GM12878 (cell line): Measurements from ENCODE around the gene TMED10. TPM values are rescaled to one million over a fixed set of nuclear protein-coding genes. Genes with fewer than 3 reads are reported as not detected.

ENCODE experiments used
- ATAC-seq: fragments of 200-7000 bp; cut with Tn5 transposase; 3 replicates; pipeline ENCODE4 v1.9.1; 2020; ENCODE audit warnings: mild to moderate bottlenecking, moderate library complexity
- BruUV-seq: library from RNA; stranded (reverse); fragments of 400-500 nt; replicated peaks from 2 replicates; lab custom pipeline; 2021; lab: Mats Ljungman, UMichigan
- CTCF ChIA-PET: fragments of 300-600 bp; sonication (Branson Sonifier 250); formaldehyde crosslinking; extraction: SDS; loops from one replicate; lab custom pipeline; 2021; ENCODE audit warnings: inconsistent platforms; lab: Yijun Ruan, JAX
- POLR2A ChIA-PET: fragments of 350-600 bp; formaldehyde crosslinking; extraction: SDS; loops from one replicate; lab custom pipeline; 2021; ENCODE audit warnings: inconsistent platforms; lab: Charles Lee
- RAD21 ChIA-PET: fragments of 300-600 bp; sonication (Branson Sonifier 250); formaldehyde crosslinking; loops from one replicate; lab custom pipeline; 2023; ENCODE audit warnings: antibody characterized with exemption; ENCODE audit not compliant: unreplicated experiment; lab: Charles Lee
- SMC1A ChIA-PET: fragments of 300-600 bp; sonication (Branson Sonifier 250); formaldehyde crosslinking; loops from one replicate; lab custom pipeline; 2023; ENCODE audit not compliant: unreplicated experiment, uncharacterized antibody; lab: Charles Lee
- DNase-seq: peaks from one replicate; pipeline ENCODE4 v3.0.0-alpha.2; 2011; ENCODE audit warnings: low read depth, low spot score
- FAIRE-seq: peaks from 3 replicates; lab custom pipeline; 2011; peaks lifted over from hg19 to GRCh38; lab: Jason Lieb, UNC
- H2AFZ ChIP-seq: 2 replicates; pipeline ENCODE4 v1.6.0; 2011; ENCODE audit warnings: low read depth, low read length, control low read depth; ENCODE audit not compliant: control insufficient read depth
- H3K27ac ChIP-seq: 2 replicates; pipeline ENCODE4 v1.5.1; 2011; ENCODE audit warnings: control low read depth; ENCODE audit not compliant: control insufficient read depth, insufficient read depth
- H3K27me3 ChIP-seq, 2 experiments: replicated peaks in 1 of 2; 2 replicates each; pipeline versions ENCODE4 v1.6.0 to v1.6.1; 2011; ENCODE audit warnings: low read length in 1 of 2; ENCODE audit not compliant: control insufficient read depth in 2 of 2, insufficient read depth in 2 of 2
- H3K36me3 ChIP-seq, 2 experiments: 2 replicates each; pipeline ENCODE4 v1.5.1; 2011; ENCODE audit warnings: low read length in 1 of 2; ENCODE audit not compliant: control insufficient read depth in 2 of 2, insufficient read depth in 2 of 2
- H3K4me1 ChIP-seq: 2 replicates; pipeline ENCODE4 v1.6.1; 2011; ENCODE audit warnings: mild to moderate bottlenecking, low read length, moderate library complexity, mixed read lengths; ENCODE audit not compliant: control insufficient read depth, insufficient read depth
- H3K4me2 ChIP-seq: 2 replicates; pipeline ENCODE4 v1.6.0; 2011; ENCODE audit warnings: control low read depth; ENCODE audit not compliant: control insufficient read depth, insufficient read depth
- H3K4me3 ChIP-seq: fragments of 200-600 bp; sonication (generic); 2 replicates; pipeline ENCODE4 v1.5.1; 2016
- H3K79me2 ChIP-seq: 2 replicates; pipeline ENCODE4 v1.6.0; 2011; ENCODE audit warnings: low read length; ENCODE audit not compliant: control insufficient read depth, insufficient read depth
- H3K9ac ChIP-seq: 2 replicates; pipeline ENCODE4 v1.8.0; 2011; ENCODE audit warnings: low read length, control low read depth, mixed read lengths; ENCODE audit not compliant: control insufficient read depth, insufficient read depth
- H3K9me3 ChIP-seq: replicated peaks from 3 replicates; pipeline ENCODE4 v1.5.1; 2011; ENCODE audit warnings: mild to moderate bottlenecking, low read length; ENCODE audit not compliant: control insufficient read depth, insufficient read depth
- H4K20me1 ChIP-seq: 2 replicates; pipeline ENCODE4 v1.6.0; 2011; ENCODE audit not compliant: control insufficient read depth, insufficient read depth
- CBX5 ChIP-seq: sonication (generic); IDR thresholded peaks from 2 replicates; pipeline ENCODE4 v1.6.1; 2016; ENCODE audit warnings: low read depth, moderate library complexity, mild to moderate bottlenecking, inconsistent platforms
- HDGF ChIP-seq: fragments of 450-650 bp; IDR thresholded peaks from 2 replicates; pipeline ENCODE4 v1.6.1; 2016; ENCODE audit warnings: antibody characterized with exemption
- IKZF1 ChIP-seq: fragments of 450-650 bp; conservative IDR thresholded peaks from 2 replicates; pipeline ENCODE4 v1.6.1; 2017; ENCODE audit warnings: antibody characterized with exemption, mild to moderate bottlenecking
- NFYA ChIP-seq: IDR thresholded peaks from 2 replicates; pipeline ENCODE4 v1.6.1; 2011; ENCODE audit warnings: low read depth, mild to moderate bottlenecking, low read length, improper control_type of control experiment, borderline replicate concordance
- PML ChIP-seq: IDR thresholded peaks from 2 replicates; pipeline ENCODE4 v1.6.1; 2012; ENCODE audit warnings: low read length, inconsistent platforms
- POLR2AphosphoS2 ChIP-seq: IDR thresholded peaks from 2 replicates; pipeline ENCODE4 v1.6.1; 2011; ENCODE audit warnings: low read depth, mild to moderate bottlenecking, low read length, improper control_type of control experiment, moderate library complexity
- RCOR1 ChIP-seq: conservative IDR thresholded peaks from 2 replicates; pipeline ENCODE4 v1.6.1; 2012; ENCODE audit warnings: low read depth, low read length, improper control_type of control experiment
- TBL1XR1 ChIP-seq: IDR thresholded peaks from 2 replicates; pipeline ENCODE4 v1.6.1; 2012; ENCODE audit warnings: low read depth, low read length, improper control_type of control experiment
- ZBED1 ChIP-seq: IDR thresholded peaks from 2 replicates; pipeline ENCODE4 v1.6.1; 2016; ENCODE audit warnings: borderline replicate concordance
- ZNF274 ChIP-seq: IDR thresholded peaks from one replicate; pipeline ENCODE4 v1.8.0; 2011; ENCODE audit not compliant: insufficient read length, insufficient read depth
- WGBS: methylation state at CpG from one replicate; pipeline ENCODE4 v1.1.6; 2016; ENCODE audit warnings: low lambda C conversion rate; ENCODE audit not compliant: insufficient replicate concordance, insufficient coverage; ENCODE audit errors: missing lambda C conversion rate; 5-methylcytosine and 5-hydroxymethylcytosine counted together
- in situ Hi-C: fragments of 300-500 bp; cut with MboI; formaldehyde crosslinking; loops from 9 replicates; pipeline ENCODE4 v1.14.3; 2018; ENCODE audit warnings: mixed read lengths
- intact Hi-C: fragments of 100-400 bp; cut with micrococcal nuclease; formaldehyde crosslinking; loops from one replicate; pipeline ENCODE4 v1.14.2; 2022; ENCODE audit not compliant: unreplicated experiment
- polyA plus RNA-seq, 11 experiments: library from polyadenylated mRNA; depleted of rRNA in 4 of 11; unstranded in 6 of 11; stranded (reverse) in 5 of 11; fragments of >200 nt; fragmentation: Nextera tagmentation in 4 of 11; fragmentation: Illumina TruSeq in 1 of 11; extraction: Ambion mirVana in 4 of 11; extraction: Trizol in 1 of 11; gene quantifications; 1 replicate in 1 of 11; 2 replicates in 10 of 11; pipeline versions ENCODE4 v1.2.1 to v1.2.3, GENCODE V29; 2011 to 2016; ENCODE audit warnings: inconsistent platforms in 2 of 11, missing spikeins in 2 of 11, low read depth in 1 of 11
- total RNA-seq, 4 experiments: library from RNA; depleted of rRNA in 3 of 4; stranded (reverse); fragments of >200 nt in 3 of 4; fragmentation: Illumina TruSeq in 1 of 4; extraction: Trizol in 1 of 4; gene quantifications; 2 replicates each; pipeline versions ENCODE4 v1.2.1 to v1.2.3, GENCODE V29; 2013 to 2021
- TF ChIP-seq, protein P1 (sequence below): IDR thresholded peaks from 2 replicates; pipeline ENCODE4 v1.6.1; 2012; ENCODE audit warnings: low read depth, low read length, improper control_type of control experiment
- TF ChIP-seq, protein P2 (sequence below): fragments of 450-650 bp; IDR thresholded peaks from 2 replicates; pipeline ENCODE4 v1.6.1; 2016; ENCODE audit warnings: mild to moderate bottlenecking
- TF ChIP-seq, protein P3 (sequence below): fragments of 450-650 bp; IDR thresholded peaks from 2 replicates; pipeline ENCODE4 v1.6.1; 2014; ENCODE audit warnings: mild to moderate bottlenecking
- TF ChIP-seq, protein P4 (sequence below): fragments of 450-650 bp; IDR thresholded peaks from 2 replicates; pipeline ENCODE4 v1.6.1; 2017; ENCODE audit warnings: borderline replicate concordance

TMED10 gene
- total and polyA plus RNA-seq, 10 of the 15 experiments (the other 5 are each of a cell fraction or from before 2014, with no cell fraction given): 99.8 to 270 (median 180) TPM

DNA sequence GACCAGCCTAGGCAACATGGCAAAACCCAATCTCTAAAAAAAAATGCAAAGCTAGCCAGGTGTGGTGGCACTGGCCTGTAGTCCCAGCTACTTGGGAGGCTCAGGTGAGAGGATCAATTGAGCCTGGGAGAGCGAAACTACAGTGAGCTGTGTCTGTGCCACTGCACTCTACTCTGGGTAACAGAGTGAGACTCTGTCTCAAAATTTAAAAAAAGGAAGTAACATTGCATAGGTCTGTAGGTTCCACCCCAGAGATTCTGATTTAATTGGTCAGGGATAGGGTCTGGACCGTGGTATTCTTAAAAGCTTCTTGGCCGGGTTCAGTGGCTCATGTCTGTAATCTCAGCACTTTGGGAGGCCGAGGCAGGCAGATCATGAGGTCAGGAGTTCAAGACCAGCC, 80.7 kb downstream of the TMED10 start:
- Histone ChIP-seq H3K27me3 (no peaks in the 10 kb centered on the region), H3K9ac (no peak overlapping the region), H2AFZ (no peak overlapping the region), H3K4me1 (no peaks in the 10 kb centered on the region), H3K36me3 (peaks cover 0 to 8% of the 10 kb centered on the region in 2 experiments; a peak in 3 of 4 replicates), H3K79me2 (no peaks in the 10 kb centered on the region), H3K4me3 (no peak overlapping the region), H3K4me2 (no peak overlapping the region), H3K9me3 (no peaks in the 10 kb centered on the region), H3K27ac (no peak overlapping the region), H4K20me1 (no peaks in the 10 kb centered on the region; the same call in 1 of the 2 replicates)
- FAIRE-seq: no peak
- ChIA-PET POLR2A (no interaction called here), RAD21 (interaction anchor here (2.1 kb wide), 1 partner anchor 235 kb away, joined by 5 read pairs; no protein-coding TSS in a partner anchor), CTCF (interaction anchor here (0.8 kb wide), 1 partner anchor 235 kb away, joined by 3 read pairs; no protein-coding TSS in a partner anchor), SMC1A (interaction anchor here (0.8 to 1.3 kb wide), 3 partner anchors 150 to 235 kb away, joined by 3 read pairs; no protein-coding TSS in a partner anchor)
- 69% methylated on average over 4 of the region's 4 CpGs for WGBS
- no peak for ATAC-seq
- no peak for DNase-seq
- intact Hi-C loops: no loop called here
- BruUV-seq: no TSS peak
- in situ Hi-C loops: no loop called here
- TF ChIP-seq, protein P1, sequence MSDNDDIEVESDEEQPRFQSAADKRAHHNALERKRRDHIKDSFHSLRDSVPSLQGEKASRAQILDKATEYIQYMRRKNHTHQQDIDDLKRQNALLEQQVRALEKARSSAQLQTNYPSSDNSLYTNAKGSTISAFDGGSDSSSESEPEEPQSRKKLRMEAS: no peak
- no peak for TF ChIP-seq HDGF
- no peak for TF ChIP-seq POLR2AphosphoS2
- no peak for TF ChIP-seq RCOR1
- no peak for TF ChIP-seq ZBED1

DNA sequence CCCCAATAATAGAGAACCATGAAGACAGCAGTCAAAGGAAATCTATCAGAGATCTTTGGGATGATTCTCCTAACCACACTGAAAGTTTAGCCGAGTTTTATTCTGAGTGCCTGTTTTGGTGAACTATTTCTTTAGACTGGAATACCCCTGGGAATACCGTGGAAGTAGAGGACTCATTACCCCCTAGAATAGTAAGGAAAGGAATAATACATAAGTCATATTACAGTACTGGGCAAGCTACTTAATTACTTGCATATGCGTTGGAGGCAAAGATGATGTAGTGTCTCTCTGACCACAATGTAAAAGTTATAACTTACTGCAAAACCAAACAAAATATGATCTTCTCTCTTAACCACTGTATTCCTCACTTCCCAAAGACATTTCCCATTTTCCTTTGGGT, 81.5 kb downstream of the TMED10 start:
- FAIRE-seq (no peak), DNase-seq (no peak), ATAC-seq (no peak)
- intact Hi-C loops: no loop called here
- peaks cover 0 to 8% of the 10 kb centered on the region in 2 experiments; a peak in 3 of 4 replicates for H3K36me3 ChIP-seq
- H3K9ac ChIP-seq: no peak overlapping the region
- in situ Hi-C loops: loop anchor here (5.0 kb wide), 1 partner anchor 243 kb away; no protein-coding TSS in a partner anchor
- no peak overlapping the region for H3K4me3 ChIP-seq
- ChIA-PET SMC1A (interaction anchor here (1.0 kb wide), 1 partner anchor 149 kb away, joined by 3 read pairs; no protein-coding TSS in a partner anchor), CTCF (interaction anchor here (1.0 kb wide), 1 partner anchor 203 kb away, joined by 3 read pairs; no protein-coding TSS in a partner anchor), RAD21 (interaction anchor here (2.1 kb wide), 1 partner anchor 234 kb away, joined by 5 read pairs; no protein-coding TSS in a partner anchor), POLR2A (no interaction called here)
- H3K79me2 ChIP-seq: no peaks in the 10 kb centered on the region
- no peak overlapping the region for H3K4me2 ChIP-seq
- H4K20me1 ChIP-seq: no peaks in the 10 kb centered on the region; the same call in 1 of the 2 replicates
- no TSS peak for BruUV-seq
- no peaks in the 10 kb centered on the region for H3K4me1 ChIP-seq
- H3K9me3 ChIP-seq: no peaks in the 10 kb centered on the region
- no peak overlapping the region for H3K27ac ChIP-seq
- H2AFZ ChIP-seq: no peak overlapping the region
- WGBS: 90% methylated on average over 3 of the region's 3 CpGs
- no peaks in the 10 kb centered on the region for H3K27me3 ChIP-seq
- no peak for TF ChIP-seq CBX5
- TF ChIP-seq, protein P2, sequence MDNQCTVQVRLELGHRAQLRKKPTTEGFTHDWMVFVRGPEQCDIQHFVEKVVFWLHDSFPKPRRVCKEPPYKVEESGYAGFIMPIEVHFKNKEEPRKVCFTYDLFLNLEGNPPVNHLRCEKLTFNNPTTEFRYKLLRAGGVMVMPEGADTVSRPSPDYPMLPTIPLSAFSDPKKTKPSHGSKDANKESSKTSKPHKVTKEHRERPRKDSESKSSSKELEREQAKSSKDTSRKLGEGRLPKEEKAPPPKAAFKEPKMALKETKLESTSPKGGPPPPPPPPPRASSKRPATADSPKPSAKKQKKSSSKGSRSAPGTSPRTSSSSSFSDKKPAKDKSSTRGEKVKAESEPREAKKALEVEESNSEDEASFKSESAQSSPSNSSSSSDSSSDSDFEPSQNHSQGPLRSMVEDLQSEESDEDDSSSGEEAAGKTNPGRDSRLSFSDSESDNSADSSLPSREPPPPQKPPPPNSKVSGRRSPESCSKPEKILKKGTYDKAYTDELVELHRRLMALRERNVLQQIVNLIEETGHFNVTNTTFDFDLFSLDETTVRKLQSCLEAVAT: no peak
- TF ChIP-seq, protein P3, sequence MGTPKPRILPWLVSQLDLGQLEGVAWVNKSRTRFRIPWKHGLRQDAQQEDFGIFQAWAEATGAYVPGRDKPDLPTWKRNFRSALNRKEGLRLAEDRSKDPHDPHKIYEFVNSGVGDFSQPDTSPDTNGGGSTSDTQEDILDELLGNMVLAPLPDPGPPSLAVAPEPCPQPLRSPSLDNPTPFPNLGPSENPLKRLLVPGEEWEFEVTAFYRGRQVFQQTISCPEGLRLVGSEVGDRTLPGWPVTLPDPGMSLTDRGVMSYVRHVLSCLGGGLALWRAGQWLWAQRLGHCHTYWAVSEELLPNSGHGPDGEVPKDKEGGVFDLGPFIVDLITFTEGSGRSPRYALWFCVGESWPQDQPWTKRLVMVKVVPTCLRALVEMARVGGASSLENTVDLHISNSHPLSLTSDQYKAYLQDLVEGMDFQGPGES: no peak
- TF ChIP-seq PML: no peak
- TF ChIP-seq TBL1XR1: no peak
- no peak for TF ChIP-seq IKZF1
- no peak for TF ChIP-seq NFYA
- TF ChIP-seq, protein P4, sequence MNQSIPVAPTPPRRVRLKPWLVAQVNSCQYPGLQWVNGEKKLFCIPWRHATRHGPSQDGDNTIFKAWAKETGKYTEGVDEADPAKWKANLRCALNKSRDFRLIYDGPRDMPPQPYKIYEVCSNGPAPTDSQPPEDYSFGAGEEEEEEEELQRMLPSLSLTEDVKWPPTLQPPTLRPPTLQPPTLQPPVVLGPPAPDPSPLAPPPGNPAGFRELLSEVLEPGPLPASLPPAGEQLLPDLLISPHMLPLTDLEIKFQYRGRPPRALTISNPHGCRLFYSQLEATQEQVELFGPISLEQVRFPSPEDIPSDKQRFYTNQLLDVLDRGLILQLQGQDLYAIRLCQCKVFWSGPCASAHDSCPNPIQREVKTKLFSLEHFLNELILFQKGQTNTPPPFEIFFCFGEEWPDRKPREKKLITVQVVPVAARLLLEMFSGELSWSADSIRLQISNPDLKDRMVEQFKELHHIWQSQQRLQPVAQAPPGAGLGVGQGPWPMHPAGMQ: no peak
- TF ChIP-seq ZNF274: no peak
